ENCODE data around the gene WDFY1. TPM values are rescaled to one million over a fixed set of nuclear protein-coding genes. Genes with fewer than 3 reads are reported as not detected.

WDFY1 gene
- total and polyA plus RNA-seq, 9 donors = 24.7 to 39.5 (median 27.5) TPM

DNA sequence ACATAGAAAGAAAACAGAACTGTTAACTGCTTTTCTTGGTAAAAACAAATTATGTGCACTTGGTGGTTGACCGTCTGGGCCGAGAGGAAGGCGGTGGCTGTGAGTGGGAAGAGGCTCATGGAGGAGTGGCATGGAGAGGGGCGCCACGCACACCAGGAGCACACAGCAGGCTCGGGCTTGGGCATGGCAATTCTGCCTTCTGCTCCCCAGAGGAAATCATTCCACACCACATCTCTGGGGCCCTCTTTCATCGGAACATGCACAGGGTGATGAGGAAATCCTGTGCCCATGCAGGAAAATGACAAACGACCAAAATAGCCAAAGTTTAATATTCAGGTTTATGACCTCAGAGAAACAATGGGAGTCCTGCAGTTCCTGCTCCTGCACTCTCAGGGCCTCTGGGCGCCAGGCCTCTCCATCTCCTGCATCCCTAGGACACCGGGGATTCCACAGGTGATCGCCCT, 26.4 kb downstream of the WDFY1 start:
- Histone ChIP-seq H3K4me3 (ENCODE audit: low read length) (no peak overlapping the region), H3K27ac (ENCODE audit: low read length) (no peak overlapping the region), H3K4me1 (ENCODE audit: control insufficient read depth, insufficient read depth, low read length) (no peaks in the 10 kb centered on the region), H3K36me3 (ENCODE audit: control insufficient read depth, insufficient read depth, low read length) (peaks cover 8% of the 10 kb centered on the region), H3K27me3 (ENCODE audit: control insufficient read depth, insufficient read depth, low read length) (no peaks in the 10 kb centered on the region), H3K9me3 (replicated peaks; ENCODE audit: control insufficient read depth, low read depth, low read length) (no peaks in the 10 kb centered on the region)
- no peak for DNase-seq
- WGBS (ENCODE audit: insufficient coverage) = 90% methylated on average over 10 of the region's 11 CpGs

DNA sequence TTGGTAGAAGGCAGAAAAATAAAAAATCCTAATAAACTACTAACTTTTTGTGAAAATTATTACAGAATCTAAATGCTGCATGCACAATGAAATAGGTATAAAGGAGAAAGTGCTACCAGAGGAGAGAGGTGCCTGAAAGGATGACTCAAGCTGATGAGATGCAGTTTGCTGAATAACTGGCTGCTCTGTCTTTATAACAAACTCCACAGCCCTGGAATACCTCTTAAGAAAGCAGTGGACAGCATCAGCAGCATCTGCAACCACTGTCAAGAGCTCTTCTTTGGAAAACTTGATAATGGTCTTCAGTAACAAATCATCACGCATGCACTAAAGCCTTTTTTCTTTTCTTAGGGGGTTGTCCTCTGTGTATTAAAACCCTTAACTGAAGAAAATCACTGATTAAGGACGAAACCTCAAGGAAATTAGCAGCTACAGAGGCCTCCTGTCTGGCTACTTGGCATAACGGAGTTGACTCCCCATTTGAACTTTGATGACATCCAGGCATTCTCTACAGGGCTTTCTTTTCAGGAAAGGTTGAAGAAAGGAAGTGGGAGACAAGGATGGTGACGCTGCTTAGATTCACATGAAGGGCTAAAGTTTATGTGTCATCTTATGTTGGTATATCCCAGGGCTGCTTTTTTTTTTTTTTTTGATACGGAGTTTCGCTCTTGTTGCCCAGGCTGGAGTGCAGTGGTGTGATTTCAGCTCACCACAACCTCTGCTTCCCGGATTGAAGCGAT, 28.8 kb downstream of the WDFY1 start:
- Histone ChIP-seq H3K9me3 (replicated peaks; ENCODE audit: control insufficient read depth, low read depth, low read length) (no peaks in the 10 kb centered on the region), H3K36me3 (ENCODE audit: control insufficient read depth, insufficient read depth, low read length) (peaks cover 12% of the 10 kb centered on the region), H3K27ac (ENCODE audit: low read length) (no peak overlapping the region), H3K27me3 (ENCODE audit: control insufficient read depth, insufficient read depth, low read length) (no peaks in the 10 kb centered on the region), H3K4me3 (ENCODE audit: low read length) (no peak overlapping the region), H3K4me1 (ENCODE audit: control insufficient read depth, insufficient read depth, low read length) (no peaks in the 10 kb centered on the region)
- 100% methylated on average over 1 of the region's 8 CpGs for WGBS (ENCODE audit: insufficient coverage)
- DNase-seq = no peak

DNA sequence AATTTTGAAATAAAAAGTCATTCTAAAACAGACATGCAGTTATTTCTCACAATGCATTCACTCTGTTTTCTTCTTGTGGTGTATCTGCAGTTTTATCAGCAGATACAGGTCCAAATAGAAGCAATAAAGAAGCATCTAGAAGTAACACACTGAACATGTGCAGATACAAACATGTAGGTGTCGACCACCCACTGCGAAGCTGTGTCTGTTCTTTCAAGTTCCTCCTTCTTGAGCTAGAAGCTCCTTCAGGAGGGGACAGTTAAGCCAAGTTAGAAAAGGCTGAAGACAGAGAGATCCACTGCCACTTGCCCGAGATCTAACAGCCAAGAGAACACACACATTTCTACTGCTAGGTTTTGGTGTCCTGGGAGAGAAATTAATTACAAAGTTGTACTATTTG, 30.1 kb downstream of the WDFY1 start:
- WGBS (ENCODE audit: insufficient coverage) = 81% methylated on average over 2 of the region's 3 CpGs
- no peak overlapping the region for H3K4me3 ChIP-seq (ENCODE audit: low read length)

DNA sequence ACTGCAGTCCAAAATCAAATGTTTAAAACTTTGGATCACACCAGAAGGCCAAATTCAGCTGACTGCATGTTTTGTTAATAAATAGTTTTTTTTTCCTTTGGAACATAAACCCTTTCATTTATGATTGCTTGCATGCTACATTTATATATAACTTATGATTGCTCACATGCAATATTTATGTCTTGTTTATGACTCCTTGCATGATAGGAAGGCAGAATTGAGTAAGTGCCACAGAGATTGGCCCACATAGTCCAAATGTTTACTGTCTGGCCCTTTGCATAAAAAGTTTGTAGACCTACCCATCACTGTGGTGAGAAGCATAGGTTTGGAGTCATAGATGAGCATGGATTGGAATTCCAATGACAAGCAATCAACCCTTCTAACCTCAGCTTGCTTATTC, 30.8 kb downstream of the WDFY1 start:
- no peaks in the 10 kb centered on the region for H3K27me3 ChIP-seq (ENCODE audit: control insufficient read depth, insufficient read depth, low read length)
- peaks cover 12% of the 10 kb centered on the region for H3K36me3 ChIP-seq (ENCODE audit: control insufficient read depth, insufficient read depth, low read length)
- no peak overlapping the region for H3K4me3 ChIP-seq (ENCODE audit: low read length)
- DNase-seq = no peak
- no peaks in the 10 kb centered on the region for H3K4me1 ChIP-seq (ENCODE audit: control insufficient read depth, insufficient read depth, low read length)
- no peak overlapping the region for H3K27ac ChIP-seq (ENCODE audit: low read length)
- H3K9me3 ChIP-seq (replicated peaks; ENCODE audit: control insufficient read depth, low read depth, low read length) = no peaks in the 10 kb centered on the region

More for the DNA sequence above, 30.1 kb downstream of the WDFY1 start:
- H3K9me3 ChIP-seq (replicated peaks; ENCODE audit: control insufficient read depth, low read depth, low read length) = no peaks in the 10 kb centered on the region
- no peak for DNase-seq
- peaks cover 12% of the 10 kb centered on the region for H3K36me3 ChIP-seq (ENCODE audit: control insufficient read depth, insufficient read depth, low read length)
- no peaks in the 10 kb centered on the region for H3K4me1 ChIP-seq (ENCODE audit: control insufficient read depth, insufficient read depth, low read length)
- H3K27ac ChIP-seq (ENCODE audit: low read length) = no peak overlapping the region
- no peaks in the 10 kb centered on the region for H3K27me3 ChIP-seq (ENCODE audit: control insufficient read depth, insufficient read depth, low read length)

DNA sequence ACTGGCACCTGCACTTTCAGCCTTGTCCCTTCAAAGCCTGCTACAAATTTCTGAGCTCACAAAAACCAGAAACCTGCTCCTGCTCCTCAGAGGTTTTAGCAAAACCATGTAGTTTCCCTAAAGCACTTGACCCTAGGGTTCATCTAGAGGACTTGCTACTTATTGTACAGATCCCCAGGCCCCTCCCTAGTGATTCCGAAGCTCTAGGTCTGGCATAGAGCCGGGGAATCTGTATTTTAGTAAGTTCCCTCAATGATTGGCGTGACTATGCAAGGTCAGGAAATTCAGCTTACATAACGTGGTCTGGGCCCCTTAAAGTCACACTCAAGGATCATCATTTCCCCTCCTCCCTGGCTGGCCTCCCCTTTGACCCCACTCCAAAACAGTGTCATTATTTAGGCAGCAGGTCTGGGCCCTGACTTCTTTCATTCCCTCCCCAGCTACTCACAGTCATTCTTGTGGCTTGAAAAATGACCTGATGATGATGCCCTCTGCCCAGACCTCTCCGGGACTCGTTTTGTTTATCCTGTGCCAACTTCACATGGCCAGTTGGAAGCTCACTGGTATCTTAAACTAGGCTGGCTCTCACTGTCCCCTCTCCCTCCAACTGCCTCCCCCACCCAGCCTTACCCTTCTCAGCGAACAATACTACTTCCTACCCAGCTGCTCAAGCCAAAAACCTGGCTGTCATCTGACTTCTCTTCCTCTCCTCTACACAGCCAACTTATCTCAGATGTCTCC, 36.0 kb downstream of the WDFY1 start:
- H3K4me1 ChIP-seq (ENCODE audit: control insufficient read depth, insufficient read depth, low read length) = no peaks in the 10 kb centered on the region
- H3K36me3 ChIP-seq (ENCODE audit: control insufficient read depth, insufficient read depth, low read length) = peaks cover 9% of the 10 kb centered on the region
- H3K27me3 ChIP-seq (ENCODE audit: control insufficient read depth, insufficient read depth, low read length) = no peaks in the 10 kb centered on the region
- H3K4me3 ChIP-seq (ENCODE audit: low read length) = no peak overlapping the region
- no peak overlapping the region for H3K27ac ChIP-seq (ENCODE audit: low read length)
- no peaks in the 10 kb centered on the region for H3K9me3 ChIP-seq (replicated peaks; ENCODE audit: control insufficient read depth, low read depth, low read length)
- 82% methylated on average over 6 of the region's 7 CpGs for WGBS (ENCODE audit: insufficient coverage)
- no peak for DNase-seq

DNA sequence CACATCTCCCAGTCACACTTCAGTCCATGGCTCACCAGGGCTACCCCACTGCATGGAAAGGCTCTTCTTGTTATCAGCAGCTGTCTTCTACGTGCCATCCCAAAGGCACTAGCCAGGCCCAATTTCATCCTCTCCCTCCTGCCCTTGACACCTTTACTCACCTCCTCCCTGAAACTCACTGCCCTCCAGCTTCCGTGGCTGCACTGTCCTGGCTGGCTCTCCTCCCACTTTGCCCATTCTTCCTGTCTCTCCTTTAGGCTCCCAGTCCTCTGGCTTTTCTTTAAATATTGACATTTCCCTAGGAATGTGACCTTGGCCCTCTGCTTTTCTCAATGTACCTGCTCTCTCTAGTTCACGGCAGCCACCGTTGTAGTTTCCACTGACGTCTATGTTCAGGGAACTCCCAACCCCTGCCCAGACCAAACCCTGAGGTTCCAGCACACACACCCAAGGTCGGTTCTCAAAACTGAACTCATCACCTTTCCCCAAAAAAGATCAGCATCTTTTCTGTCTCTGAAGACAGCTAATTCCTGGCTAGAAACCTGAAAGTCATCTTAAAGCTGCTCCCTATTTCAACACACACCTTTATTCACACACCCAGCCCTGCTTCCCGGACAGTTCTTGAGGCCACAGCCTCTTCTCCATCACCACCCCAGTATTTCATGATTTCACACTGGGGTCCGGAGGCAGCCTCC, 36.7 kb downstream of the WDFY1 start:
- Histone ChIP-seq H3K4me1 (ENCODE audit: control insufficient read depth, insufficient read depth, low read length) (no peaks in the 10 kb centered on the region), H3K36me3 (ENCODE audit: control insufficient read depth, insufficient read depth, low read length) (peaks cover 9% of the 10 kb centered on the region), H3K9me3 (replicated peaks; ENCODE audit: control insufficient read depth, low read depth, low read length) (no peaks in the 10 kb centered on the region), H3K27me3 (ENCODE audit: control insufficient read depth, insufficient read depth, low read length) (no peaks in the 10 kb centered on the region), H3K27ac (ENCODE audit: low read length) (no peak overlapping the region), H3K4me3 (ENCODE audit: low read length) (no peak overlapping the region)
- 92% methylated on average over 8 of the region's 8 CpGs for WGBS (ENCODE audit: insufficient coverage)
- no peak for DNase-seq

DNA sequence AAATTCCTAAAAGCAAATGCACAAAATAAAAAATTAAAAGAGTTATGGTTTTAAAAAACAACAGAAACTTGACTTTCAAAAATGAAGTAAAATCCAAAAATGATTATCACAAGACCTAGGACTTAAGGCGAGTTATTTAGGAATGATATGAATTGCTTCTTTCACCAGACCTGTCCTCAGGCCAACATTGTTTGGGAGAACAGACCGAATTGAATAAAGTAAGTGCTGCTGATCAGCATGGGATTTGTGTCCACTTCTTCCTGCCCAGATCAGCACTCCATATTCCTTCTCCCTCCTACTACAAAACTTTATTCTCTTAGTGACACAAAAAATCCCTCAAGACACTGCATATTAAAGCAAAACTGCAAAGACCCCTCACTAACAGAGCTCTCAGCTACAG, 39.1 kb downstream of the WDFY1 start:
- Histone ChIP-seq H3K4me3 (ENCODE audit: low read length) (no peak overlapping the region), H3K27me3 (ENCODE audit: control insufficient read depth, insufficient read depth, low read length) (no peaks in the 10 kb centered on the region), H3K4me1 (ENCODE audit: control insufficient read depth, insufficient read depth, low read length) (no peaks in the 10 kb centered on the region), H3K9me3 (replicated peaks; ENCODE audit: control insufficient read depth, low read depth, low read length) (no peaks in the 10 kb centered on the region), H3K27ac (ENCODE audit: low read length) (no peak overlapping the region), H3K36me3 (ENCODE audit: control insufficient read depth, insufficient read depth, low read length) (peaks cover 14% of the 10 kb centered on the region)
- WGBS (ENCODE audit: insufficient coverage) = no CpG with 5 or more reads among the region's 2 CpGs
- no peak for DNase-seq

DNA sequence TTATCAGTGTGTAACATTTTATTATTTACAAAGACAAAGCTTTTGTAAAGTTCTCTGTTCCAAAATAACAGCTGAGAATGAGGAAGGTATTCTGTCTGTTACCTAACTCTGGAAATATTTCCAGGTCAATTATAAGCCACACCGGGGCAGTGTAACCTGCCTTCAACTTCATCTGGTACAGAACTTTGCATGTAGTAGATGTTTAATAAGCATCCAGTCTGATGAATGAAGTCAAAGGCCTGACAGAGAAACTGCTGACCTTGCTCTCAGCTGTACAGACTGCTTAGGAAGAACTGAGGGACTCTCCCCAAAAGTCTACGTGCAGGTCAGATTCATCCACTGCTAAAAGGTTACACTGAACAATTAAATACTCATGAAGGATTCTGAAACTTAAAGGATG, 43.3 kb downstream of the WDFY1 start:
- Histone ChIP-seq H3K27me3 (ENCODE audit: control insufficient read depth, insufficient read depth, low read length) (no peaks in the 10 kb centered on the region), H3K27ac (ENCODE audit: low read length) (no peak overlapping the region), H3K36me3 (ENCODE audit: control insufficient read depth, insufficient read depth, low read length) (peaks cover 17% of the 10 kb centered on the region), H3K4me3 (ENCODE audit: low read length) (no peak overlapping the region), H3K4me1 (ENCODE audit: control insufficient read depth, insufficient read depth, low read length) (no peaks in the 10 kb centered on the region), H3K9me3 (replicated peaks; ENCODE audit: control insufficient read depth, low read depth, low read length) (no peaks in the 10 kb centered on the region)
- no peak for DNase-seq
- WGBS (ENCODE audit: insufficient coverage) = no CpG with 5 or more reads among the region's 2 CpGs

DNA sequence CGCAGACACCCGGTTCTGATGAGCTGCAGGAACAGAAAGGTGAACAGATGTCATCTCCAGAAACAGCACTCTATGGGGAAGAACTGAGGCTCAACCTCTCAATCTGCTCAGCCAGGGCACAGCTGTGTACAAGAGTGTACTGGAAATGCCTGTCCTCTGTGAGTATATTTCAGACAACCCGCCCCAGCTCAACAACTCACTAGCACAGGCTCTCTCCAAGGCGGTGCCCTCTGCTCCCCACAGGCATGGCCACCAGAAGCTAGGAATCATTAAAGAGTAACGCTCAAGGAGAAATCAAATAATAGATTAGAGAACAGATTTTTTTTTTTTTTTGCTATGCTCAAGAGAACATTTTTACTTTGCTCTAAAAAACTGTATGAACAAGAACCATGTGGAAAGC, 43.8 kb downstream of the WDFY1 start:
- H3K27me3 ChIP-seq (ENCODE audit: control insufficient read depth, insufficient read depth, low read length) = no peaks in the 10 kb centered on the region
- H3K4me3 ChIP-seq (ENCODE audit: low read length) = no peak overlapping the region
- WGBS (ENCODE audit: insufficient coverage) = 93% methylated on average over 2 of the region's 5 CpGs
- H3K36me3 ChIP-seq (ENCODE audit: control insufficient read depth, insufficient read depth, low read length) = peaks cover 17% of the 10 kb centered on the region
- DNase-seq = no peak
- no peaks in the 10 kb centered on the region for H3K4me1 ChIP-seq (ENCODE audit: control insufficient read depth, insufficient read depth, low read length)
- H3K27ac ChIP-seq (ENCODE audit: low read length) = no peak overlapping the region
- H3K9me3 ChIP-seq (replicated peaks; ENCODE audit: control insufficient read depth, low read depth, low read length) = no peaks in the 10 kb centered on the region

DNA sequence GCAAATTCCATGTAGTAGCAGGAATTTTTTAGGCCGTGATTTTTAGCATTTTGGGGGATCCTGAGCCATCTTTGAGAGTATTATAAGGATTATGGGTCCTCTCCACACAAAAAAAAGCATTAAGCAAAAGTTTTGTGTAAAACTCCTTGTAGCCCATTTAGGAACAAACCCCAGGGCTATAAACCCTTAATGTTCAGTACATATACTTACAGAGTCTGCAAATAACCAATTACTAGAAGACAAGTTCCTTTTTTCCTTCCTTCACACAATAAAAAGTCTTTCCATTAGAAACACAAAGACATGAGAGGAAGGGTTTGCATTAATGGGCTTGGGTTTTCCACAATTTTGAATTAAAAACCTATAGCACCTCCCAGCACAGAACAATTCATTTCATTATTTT, 44.6 kb downstream of the WDFY1 start:
- Histone ChIP-seq H3K27ac (ENCODE audit: low read length) (no peak overlapping the region), H3K4me3 (ENCODE audit: low read length) (no peak overlapping the region), H3K4me1 (ENCODE audit: control insufficient read depth, insufficient read depth, low read length) (no peaks in the 10 kb centered on the region), H3K9me3 (replicated peaks; ENCODE audit: control insufficient read depth, low read depth, low read length) (no peaks in the 10 kb centered on the region), H3K27me3 (ENCODE audit: control insufficient read depth, insufficient read depth, low read length) (no peaks in the 10 kb centered on the region), H3K36me3 (ENCODE audit: control insufficient read depth, insufficient read depth, low read length) (peaks cover 20% of the 10 kb centered on the region)
- DNase-seq = no peak
- no CpG with 5 or more reads among the region's 1 CpG for WGBS (ENCODE audit: insufficient coverage)

Measured in muscle of leg (tissue), 11 donors.